ENCODE data around the gene COP1.

Gene COP1

GRCh38 chr1:176203735-176204134 lies 3.4 kb downstream of the COP1 start:
- no peak for DNase-seq (ENCODE audit: low read depth)
- H3K4me3 ChIP-seq (ENCODE audit: low read depth, low read length) = no peak overlapping the region

- no peak for DNase-seq (ENCODE audit: low read depth)
- H3K4me3 ChIP-seq (ENCODE audit: low read depth, low read length) = no peak overlapping the region
These were observed 5.5 kb downstream of the COP1 start for GRCh38 chr1:176201568-176201967.

GRCh38 chr1:176199707-176200106 lies 7.4 kb downstream of the COP1 start:
- no peak overlapping the region for H3K4me3 ChIP-seq (ENCODE audit: low read depth, low read length)
- no peak for DNase-seq (ENCODE audit: low read depth)

GRCh38 chr1:176198413-176198812 lies 8.7 kb downstream of the COP1 start:
- no peak overlapping the region for H3K4me3 ChIP-seq (ENCODE audit: low read depth, low read length)
- DNase-seq (ENCODE audit: low read depth) = no peak

GRCh38 chr1:176196728-176197127 lies 10.4 kb downstream of the COP1 start:
- no peak for DNase-seq (ENCODE audit: low read depth)
- H3K4me3 ChIP-seq (ENCODE audit: low read depth, low read length) = no peak overlapping the region

- H3K4me3 ChIP-seq (ENCODE audit: low read depth, low read length) = no peak overlapping the region
- DNase-seq (ENCODE audit: low read depth) = no peak
These were observed 11.5 kb downstream of the COP1 start for GRCh38 chr1:176195547-176195946.

- DNase-seq (ENCODE audit: low read depth) = no peak
- no peak overlapping the region for H3K4me3 ChIP-seq (ENCODE audit: low read depth, low read length)
These were observed 13.4 kb downstream of the COP1 start for GRCh38 chr1:176193663-176194062.

GRCh38 chr1:176193023-176193422 lies 14.1 kb downstream of the COP1 start:
- no peak for DNase-seq (ENCODE audit: low read depth)
- H3K4me3 ChIP-seq (ENCODE audit: low read depth, low read length) = no peak overlapping the region

GRCh38 chr1:176188604-176189003 lies 18.5 kb downstream of the COP1 start:
- H3K4me3 ChIP-seq (ENCODE audit: low read depth, low read length) = no peak overlapping the region
- no peak for DNase-seq (ENCODE audit: low read depth)

GRCh38 chr1:176187001-176187400 lies 20.1 kb downstream of the COP1 start:
- H3K4me3 ChIP-seq (ENCODE audit: low read depth, low read length) = no peak overlapping the region
- no peak for DNase-seq (ENCODE audit: low read depth)

GRCh38 chr1:176183618-176184017 lies 23.5 kb downstream of the COP1 start:
- DNase-seq (ENCODE audit: low read depth) = no peak
- H3K4me3 ChIP-seq (ENCODE audit: low read depth, low read length) = no peak overlapping the region

- DNase-seq (ENCODE audit: low read depth) = no peak
These were observed 28.8 kb downstream of the COP1 start for GRCh38 chr1:176178316-176178715.

GRCh38 chr1:176177764-176178163 lies 29.3 kb downstream of the COP1 start:
- H3K4me3 ChIP-seq (ENCODE audit: low read depth, low read length) = no peak overlapping the region
- no peak for DNase-seq (ENCODE audit: low read depth)

More at GRCh38 chr1:176178316-176178715, 28.8 kb downstream of the COP1 start:
- H3K4me3 ChIP-seq (ENCODE audit: low read depth, low read length) = no peak overlapping the region

- no peak overlapping the region for H3K4me3 ChIP-seq (ENCODE audit: low read depth, low read length)
- no peak for DNase-seq (ENCODE audit: low read depth)
These were observed 33.0 kb downstream of the COP1 start for GRCh38 chr1:176174108-176174507.

GRCh38 chr1:176172215-176172614 lies 34.9 kb downstream of the COP1 start:
- DNase-seq (ENCODE audit: low read depth) = no peak
- no peak overlapping the region for H3K4me3 ChIP-seq (ENCODE audit: low read depth, low read length)

- DNase-seq (ENCODE audit: low read depth) = no peak
- H3K4me3 ChIP-seq (ENCODE audit: low read depth, low read length) = no peak overlapping the region
These were observed 39.9 kb downstream of the COP1 start for GRCh38 chr1:176167210-176167609.

- no peak overlapping the region for H3K4me3 ChIP-seq (ENCODE audit: low read depth, low read length)
- no peak for DNase-seq (ENCODE audit: low read depth)
These were observed 41.5 kb downstream of the COP1 start for GRCh38 chr1:176165573-176165972.

- DNase-seq (ENCODE audit: low read depth) = no peak
These were observed 42.9 kb downstream of the COP1 start for GRCh38 chr1:176164014-176164678.

GRCh38 chr1:176159993-176160392 lies 47.1 kb downstream of the COP1 start:
- no peak overlapping the region for H3K4me3 ChIP-seq (ENCODE audit: low read depth, low read length)
- no peak for DNase-seq (ENCODE audit: low read depth)

More at GRCh38 chr1:176164014-176164678, 42.9 kb downstream of the COP1 start:
- H3K4me3 ChIP-seq (ENCODE audit: low read depth, low read length) = no peak overlapping the region

- DNase-seq (ENCODE audit: low read depth) = no peak
- no peak overlapping the region for H3K4me3 ChIP-seq (ENCODE audit: low read depth, low read length)
These were observed 49.1 kb downstream of the COP1 start for GRCh38 chr1:176157995-176158394.

- no peak overlapping the region for H3K4me3 ChIP-seq (ENCODE audit: low read depth, low read length)
- no peak for DNase-seq (ENCODE audit: low read depth)
These were observed 56.9 kb downstream of the COP1 start for GRCh38 chr1:176149939-176150807.
